Testis (tissue), 2 donors: ENCODE data around the gene APOBEC2.

Experiments used
- CTCF ChIP-seq, 3 experiments: fragments of 450-650 bp in 2 of 3; fragments of 200-600 bp in 1 of 3; sonication (generic) in 1 of 3; IDR thresholded peaks; one replicate each; pipeline ENCODE4 v1.5.1; 2016 to 2019; ENCODE audit warnings: antibody characterized with exemption in 3 of 3, mild to moderate bottlenecking in 2 of 3, moderate library complexity in 1 of 3
- POLR2A ChIP-seq: fragments of 450-650 bp; IDR thresholded peaks from one replicate; pipeline ENCODE4 v1.6.1; 2017; ENCODE audit warnings: antibody characterized with exemption, mild to moderate bottlenecking, moderate library complexity

- TF ChIP-seq POLR2A (no peak), CTCF (IDR thresholded peaks at IDR 0.05) (no peak)
Observed at GRCh38 chr6:41038205-41038604, 14.8 kb upstream of the APOBEC2 start.
